Loucy (cell line): Measurements from ENCODE around the gene OCSTAMP.

Experiments
- EZH2phosphoT487 ChIP-seq: fragments of 200-600 bp; IDR thresholded peaks from 2 replicates; pipeline ENCODE4 v1.6.1; 2018; ENCODE audit warnings: antibody characterized with exemption, mild to moderate bottlenecking, moderate library complexity, borderline replicate concordance
- TF ChIP-seq, protein P1 (sequence below): fragments of 200-600 bp; sonication (generic); conservative IDR thresholded peaks from 2 replicates; pipeline ENCODE4 v1.5.1; 2014; ENCODE audit warnings: mild to moderate bottlenecking, antibody characterized with exemption, low read length

DNA sequence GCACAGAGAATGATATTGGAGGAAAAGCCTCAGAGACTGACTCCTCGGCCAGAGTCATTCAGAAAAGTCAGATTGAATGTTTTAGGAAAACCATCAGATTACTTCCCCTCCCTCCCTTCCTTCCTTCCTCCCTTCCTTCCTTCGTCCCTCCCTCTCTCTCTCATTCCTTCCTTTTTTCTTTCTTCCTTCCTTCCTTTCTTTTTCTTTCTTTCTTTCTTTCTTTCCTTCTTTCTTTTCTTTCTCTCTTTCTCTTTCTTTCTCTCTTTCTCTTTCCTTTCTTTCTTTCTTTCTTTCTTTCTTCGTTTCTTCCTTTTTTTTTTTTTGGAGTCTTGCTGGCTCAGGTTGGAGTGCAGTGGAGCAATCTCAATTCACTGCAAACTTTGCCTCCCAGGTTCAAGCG is 7.4 kb downstream of the OCSTAMP start:
- TF ChIP-seq, protein P1, sequence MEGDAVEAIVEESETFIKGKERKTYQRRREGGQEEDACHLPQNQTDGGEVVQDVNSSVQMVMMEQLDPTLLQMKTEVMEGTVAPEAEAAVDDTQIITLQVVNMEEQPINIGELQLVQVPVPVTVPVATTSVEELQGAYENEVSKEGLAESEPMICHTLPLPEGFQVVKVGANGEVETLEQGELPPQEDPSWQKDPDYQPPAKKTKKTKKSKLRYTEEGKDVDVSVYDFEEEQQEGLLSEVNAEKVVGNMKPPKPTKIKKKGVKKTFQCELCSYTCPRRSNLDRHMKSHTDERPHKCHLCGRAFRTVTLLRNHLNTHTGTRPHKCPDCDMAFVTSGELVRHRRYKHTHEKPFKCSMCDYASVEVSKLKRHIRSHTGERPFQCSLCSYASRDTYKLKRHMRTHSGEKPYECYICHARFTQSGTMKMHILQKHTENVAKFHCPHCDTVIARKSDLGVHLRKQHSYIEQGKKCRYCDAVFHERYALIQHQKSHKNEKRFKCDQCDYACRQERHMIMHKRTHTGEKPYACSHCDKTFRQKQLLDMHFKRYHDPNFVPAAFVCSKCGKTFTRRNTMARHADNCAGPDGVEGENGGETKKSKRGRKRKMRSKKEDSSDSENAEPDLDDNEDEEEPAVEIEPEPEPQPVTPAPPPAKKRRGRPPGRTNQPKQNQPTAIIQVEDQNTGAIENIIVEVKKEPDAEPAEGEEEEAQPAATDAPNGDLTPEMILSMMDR, result no peak
- TF ChIP-seq EZH2phosphoT487, result no peak
